Activated naive CD8-positive, alpha-beta T cell treated with anti-CD3 and anti-CD28 coated beads for 36 hours (primary cell): Measurements from ENCODE around the gene TOR3A. TPM values are rescaled to one million over a fixed set of nuclear protein-coding genes. Genes with fewer than 3 reads are reported as not detected.
"Not testable (repeated sequence)": the region's sequence is repeated elsewhere in the genome, so short reads cannot be mapped to it uniquely, and the experiment has no call there.

ENCODE experiments used
- DNase-seq: peaks from one replicate; pipeline ENCODE4 v3.0.0; 2021
- H3K27ac Mint-ChIP-seq: one replicate; pipeline ENCODE4 v1.8.0; 2022; ENCODE audit warnings: mild to moderate bottlenecking, moderate library complexity, mixed read lengths
- H3K27me3 Mint-ChIP-seq: one replicate; pipeline ENCODE4 v1.8.0; 2022; ENCODE audit warnings: mild to moderate bottlenecking, mixed read lengths
- H3K36me3 Mint-ChIP-seq: one replicate; pipeline ENCODE4 v1.8.0; 2021; ENCODE audit warnings: mild to moderate bottlenecking, mixed read lengths
- H3K4me1 Mint-ChIP-seq: one replicate; pipeline ENCODE4 v1.8.0; 2021; ENCODE audit warnings: mixed read lengths
- H3K4me3 Mint-ChIP-seq: one replicate; pipeline ENCODE4 v1.8.0; 2022; ENCODE audit warnings: mild to moderate bottlenecking, moderate library complexity, mixed read lengths
- H3K9me3 Mint-ChIP-seq: one replicate; pipeline ENCODE4 v1.8.0; 2022; ENCODE audit warnings: mixed read lengths
- total RNA-seq, 2 experiments: library from RNA; stranded (reverse); gene quantifications; one replicate each; pipeline ENCODE4 v1.2.3, GENCODE V29; 2021

TOR3A gene, protein sequence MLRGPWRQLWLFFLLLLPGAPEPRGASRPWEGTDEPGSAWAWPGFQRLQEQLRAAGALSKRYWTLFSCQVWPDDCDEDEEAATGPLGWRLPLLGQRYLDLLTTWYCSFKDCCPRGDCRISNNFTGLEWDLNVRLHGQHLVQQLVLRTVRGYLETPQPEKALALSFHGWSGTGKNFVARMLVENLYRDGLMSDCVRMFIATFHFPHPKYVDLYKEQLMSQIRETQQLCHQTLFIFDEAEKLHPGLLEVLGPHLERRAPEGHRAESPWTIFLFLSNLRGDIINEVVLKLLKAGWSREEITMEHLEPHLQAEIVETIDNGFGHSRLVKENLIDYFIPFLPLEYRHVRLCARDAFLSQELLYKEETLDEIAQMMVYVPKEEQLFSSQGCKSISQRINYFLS
- total RNA-seq: 10 to 100 TPM; 40.1 to 41.1 TPM

DNA sequence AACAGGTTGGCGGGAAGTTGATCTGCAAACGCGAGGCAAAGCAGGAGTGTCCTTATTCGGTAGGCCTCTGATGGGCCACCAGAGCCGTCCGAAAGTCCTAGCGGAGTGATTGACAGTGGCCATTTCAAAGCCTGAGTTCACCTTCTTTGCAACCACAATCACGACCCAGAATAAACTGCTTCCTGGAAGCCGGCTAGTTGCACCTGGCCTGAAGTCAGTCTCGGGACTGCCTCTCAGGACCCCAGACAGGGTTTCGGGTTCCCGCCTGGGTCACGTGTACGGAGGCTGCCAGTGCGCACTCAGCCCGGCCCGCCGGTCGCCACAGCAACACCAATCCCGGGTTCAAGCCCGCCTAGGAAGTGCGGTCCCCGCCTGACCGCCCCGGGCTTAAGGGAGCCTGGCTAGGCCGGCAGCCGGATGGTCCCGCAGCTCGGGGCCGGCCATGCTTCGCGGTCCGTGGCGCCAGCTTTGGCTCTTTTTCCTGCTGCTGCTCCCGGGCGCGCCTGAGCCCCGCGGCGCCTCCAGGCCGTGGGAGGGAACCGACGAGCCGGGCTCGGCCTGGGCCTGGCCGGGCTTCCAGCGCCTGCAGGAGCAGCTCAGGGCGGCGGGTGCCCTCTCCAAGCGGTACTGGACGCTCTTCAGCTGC lies at the start of gene TOR3A:
TOR3A (plus strand) TSS at position 384 of the 646 bp plus-strand sequence; CDS start at position 443, 59 bp downstream.
- H3K36me3 Mint-ChIP-seq: peaks cover 6% of the 10 kb centered on the region

DNA sequence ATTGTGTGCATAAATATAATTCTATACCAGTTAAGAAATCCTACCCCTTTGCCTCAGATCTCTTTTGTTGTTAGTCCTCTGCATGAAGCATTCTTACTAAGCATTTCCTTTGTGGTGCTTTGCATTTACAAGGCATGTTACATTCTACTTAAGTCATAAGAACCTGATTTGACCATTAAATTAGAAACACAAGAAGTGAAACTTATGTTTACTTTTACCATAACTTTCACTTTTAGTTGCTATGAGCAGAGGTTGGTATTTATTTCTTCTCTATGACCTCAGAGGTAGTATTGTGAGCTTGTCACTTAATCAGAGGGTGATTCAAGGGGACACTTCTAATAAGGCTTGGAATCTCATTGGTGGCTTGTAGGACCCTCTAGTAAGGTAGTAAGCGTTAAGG lies 47.1 kb upstream of the TOR3A start:
- Mint-ChIP-seq H3K4me3 (no peak overlapping the region), H3K27me3 (no peaks in the 10 kb centered on the region), H3K36me3 (peaks cover 2% of the 10 kb centered on the region), H3K27ac (peak overlapping the region; percentile 68), H3K4me1 (peaks cover 80% of the 10 kb centered on the region), H3K9me3 (no peaks in the 10 kb centered on the region)
- no peak for DNase-seq

More for the DNA sequence above, at the start of gene TOR3A:
- peaks cover 4% of the 10 kb centered on the region for H3K27me3 Mint-ChIP-seq
- H3K4me1 Mint-ChIP-seq: peaks cover 18% of the 10 kb centered on the region
- H3K4me3 Mint-ChIP-seq: peak within 1 kb of the TSS; percentile 97
- DNase-seq: peak; percentile 89
- peak within 1 kb of the TSS; percentile 96 for H3K27ac Mint-ChIP-seq
- no peaks in the 10 kb centered on the region for H3K9me3 Mint-ChIP-seq

DNA sequence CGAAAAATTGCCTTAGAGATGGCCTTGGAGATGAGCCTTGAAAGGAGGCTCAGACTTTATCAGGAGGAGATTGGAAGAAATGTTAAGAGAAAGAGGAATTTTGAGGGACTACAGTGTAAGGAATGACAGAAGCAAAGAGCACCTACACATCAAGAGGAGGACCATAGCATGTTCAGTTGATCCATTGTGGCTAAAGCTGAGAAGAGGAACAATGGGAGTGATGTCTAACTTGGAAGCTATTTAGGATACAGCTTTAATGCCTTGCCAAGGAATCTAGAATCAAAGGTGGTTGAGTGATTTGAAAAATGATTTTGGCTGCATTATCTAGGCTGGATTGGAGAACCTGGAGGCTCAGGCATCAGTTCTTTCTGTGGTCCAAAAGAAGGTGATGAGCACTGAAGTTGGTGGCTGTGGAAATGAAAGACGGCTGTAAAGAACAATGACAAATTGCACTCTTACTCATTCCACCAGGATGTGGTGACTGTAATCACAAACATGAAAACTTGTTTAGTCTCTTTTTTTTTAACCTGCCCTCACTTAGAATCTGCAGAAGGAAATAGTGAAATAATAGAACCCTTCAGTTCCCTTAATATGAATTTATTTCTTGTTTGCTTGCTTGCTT lies 44.9 kb upstream of the TOR3A start:
- Mint-ChIP-seq H3K27ac (peak overlapping the region; percentile 7), H3K9me3 (no peaks in the 10 kb centered on the region), H3K27me3 (no peaks in the 10 kb centered on the region), H3K36me3 (peaks cover 2% of the 10 kb centered on the region), H3K4me3 (peak overlapping the region; percentile 15), H3K4me1 (peaks cover 58% of the 10 kb centered on the region)
- DNase-seq: peak; percentile 16

DNA sequence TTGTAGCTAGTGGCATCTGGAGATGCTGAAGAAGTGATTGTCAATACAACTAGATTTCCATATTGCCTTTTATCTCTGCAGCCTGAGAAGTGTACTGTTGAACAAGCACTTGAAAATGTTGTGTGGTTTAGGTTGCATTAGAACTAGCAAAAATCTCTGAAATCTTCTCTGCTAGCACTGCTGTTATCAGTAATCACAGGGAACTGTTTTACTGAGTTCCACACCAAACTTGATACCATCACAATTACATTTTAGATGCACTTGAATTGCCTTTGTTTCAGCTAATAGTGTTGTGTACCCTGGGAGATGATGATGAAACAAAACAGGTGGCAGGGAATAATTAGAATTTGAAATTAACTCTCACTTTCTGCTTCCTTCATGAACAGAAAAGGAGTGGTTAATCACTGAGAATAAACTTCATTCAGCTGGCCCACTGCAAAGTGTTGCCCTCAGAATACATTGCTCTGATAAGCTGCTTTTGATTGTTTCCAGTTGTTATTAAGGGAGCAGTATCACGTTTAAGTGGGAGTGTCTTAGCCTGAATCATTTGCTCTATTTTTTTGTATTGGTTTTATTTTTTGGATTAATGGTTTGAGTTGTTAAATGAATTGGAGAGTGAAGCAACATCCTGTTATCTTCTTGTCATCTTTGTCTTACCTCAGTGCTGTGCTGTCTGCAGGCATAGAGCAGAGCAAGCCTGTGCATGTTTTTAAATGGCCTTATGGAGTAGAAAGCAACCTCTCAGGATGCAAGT lies 43.2 kb upstream of the TOR3A start:
- Mint-ChIP-seq H3K27ac (peak overlapping the region; percentile 49), H3K9me3 (no peaks in the 10 kb centered on the region), H3K4me3 (no peak overlapping the region), H3K36me3 (peaks cover 5% of the 10 kb centered on the region), H3K27me3 (no peaks in the 10 kb centered on the region), H3K4me1 (peaks cover 48% of the 10 kb centered on the region)
- no peak for DNase-seq

DNA sequence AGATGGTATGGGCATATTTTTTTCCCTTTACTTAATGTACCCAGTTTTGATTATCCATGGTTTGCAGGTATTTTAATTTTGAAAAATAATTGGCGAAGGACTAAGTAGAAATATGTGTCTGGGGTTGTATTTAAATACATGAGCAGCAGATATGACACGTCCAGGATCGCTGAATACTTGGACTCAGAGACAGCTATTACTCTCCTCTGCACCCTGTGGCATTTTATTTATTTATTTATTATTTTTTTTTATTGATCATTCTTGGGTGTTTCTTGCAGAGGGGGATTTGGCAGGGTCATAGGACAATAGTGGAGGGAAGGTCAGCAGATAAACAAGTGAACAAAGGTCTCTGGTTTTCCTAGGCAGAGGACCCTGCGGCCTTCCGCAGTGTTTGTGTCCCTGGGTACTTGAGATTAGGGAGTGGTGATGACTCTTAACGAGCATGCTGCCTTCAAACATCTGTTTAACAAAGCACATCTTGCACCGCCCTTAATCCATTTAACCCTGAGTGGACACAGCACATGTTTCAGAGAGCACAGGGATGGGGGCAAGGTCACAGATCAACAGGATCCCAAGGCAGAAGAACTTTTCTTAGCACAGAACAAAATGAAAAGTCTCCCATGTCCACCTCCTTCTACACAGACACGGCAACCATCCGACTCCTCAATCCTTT lies 42.2 kb upstream of the TOR3A start:
- H3K36me3 Mint-ChIP-seq, H3K4me3 Mint-ChIP-seq, DNase-seq, H3K9me3 Mint-ChIP-seq, H3K27ac Mint-ChIP-seq, H3K27me3 Mint-ChIP-seq: not testable (repeated sequence)
- H3K4me1 Mint-ChIP-seq: peaks cover 39% of the 10 kb centered on the region

DNA sequence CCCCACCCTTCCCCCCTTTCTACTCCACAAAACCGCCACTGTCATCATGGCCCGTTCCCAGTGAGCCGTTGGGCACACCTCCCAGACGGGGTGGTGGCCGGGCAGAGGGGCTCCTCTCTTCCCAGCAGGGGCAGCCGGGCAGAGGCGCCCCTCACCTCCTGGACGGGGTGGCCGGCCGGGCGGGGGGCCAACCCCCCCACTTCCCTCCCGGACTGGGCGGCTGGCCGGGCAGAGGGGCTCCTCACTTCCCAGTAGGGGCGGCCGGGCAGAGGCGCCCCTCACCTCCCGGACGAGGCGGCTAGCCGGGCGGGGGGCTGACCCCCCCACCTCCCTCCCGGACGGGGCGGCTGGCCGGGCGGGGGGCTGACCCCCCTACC lies 41.7 kb upstream of the TOR3A start:
- Mint-ChIP-seq H3K36me3 (peaks cover 11% of the 10 kb centered on the region), H3K4me1 (peaks cover 34% of the 10 kb centered on the region)
- not testable (repeated sequence) for DNase-seq, H3K9me3 Mint-ChIP-seq, H3K27ac Mint-ChIP-seq, H3K27me3 Mint-ChIP-seq, H3K4me3 Mint-ChIP-seq

DNA sequence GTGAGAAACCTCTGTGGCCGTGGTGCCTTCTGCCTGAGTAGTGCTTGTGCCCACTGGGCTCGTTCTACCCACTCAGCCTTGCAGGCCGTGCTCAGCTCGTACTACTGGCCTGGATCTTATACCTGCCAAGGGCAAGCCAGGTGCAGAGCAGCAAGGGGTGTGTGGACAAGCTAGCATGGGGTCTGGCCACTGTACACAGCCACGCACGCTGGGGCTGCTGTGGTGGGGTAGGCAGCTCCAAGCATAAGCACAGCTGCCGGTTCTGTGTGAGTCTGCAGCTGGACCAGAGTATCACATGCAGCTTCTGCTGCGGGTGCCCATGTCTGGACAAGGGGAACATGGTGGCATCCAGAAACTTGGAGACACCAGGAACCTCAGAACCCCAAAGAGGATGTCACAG lies 39.8 kb upstream of the TOR3A start:
- Mint-ChIP-seq H3K9me3 (no peaks in the 10 kb centered on the region), H3K27ac (no peak overlapping the region), H3K36me3 (peaks cover 13% of the 10 kb centered on the region), H3K4me3 (no peak overlapping the region), H3K27me3 (no peaks in the 10 kb centered on the region), H3K4me1 (peaks cover 22% of the 10 kb centered on the region)
- DNase-seq: no peak

DNA sequence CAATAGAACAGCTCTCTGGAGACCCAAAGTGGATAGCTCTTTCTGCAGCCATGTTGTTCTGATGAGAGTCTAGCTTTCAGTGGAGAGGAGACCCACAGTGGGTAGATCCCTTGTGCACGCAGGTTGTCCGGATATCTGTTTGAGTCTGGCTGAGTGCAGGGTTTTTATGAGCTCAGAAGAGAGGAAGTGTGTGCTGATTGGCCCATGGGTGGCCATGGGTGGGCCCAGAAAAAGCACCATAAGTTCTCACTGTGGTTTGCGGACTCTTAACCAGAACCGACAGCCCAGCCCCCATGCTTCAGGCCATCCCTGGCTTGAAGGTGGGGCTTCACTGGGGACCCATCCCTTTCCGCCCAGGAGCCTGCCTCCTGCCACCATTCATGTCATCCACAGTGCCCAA lies 39.2 kb upstream of the TOR3A start:
- Mint-ChIP-seq H3K27ac (no peak overlapping the region), H3K36me3 (peaks cover 13% of the 10 kb centered on the region), H3K4me3 (no peak overlapping the region), H3K4me1 (peaks cover 19% of the 10 kb centered on the region), H3K9me3 (no peaks in the 10 kb centered on the region), H3K27me3 (no peaks in the 10 kb centered on the region)
- DNase-seq: no peak

DNA sequence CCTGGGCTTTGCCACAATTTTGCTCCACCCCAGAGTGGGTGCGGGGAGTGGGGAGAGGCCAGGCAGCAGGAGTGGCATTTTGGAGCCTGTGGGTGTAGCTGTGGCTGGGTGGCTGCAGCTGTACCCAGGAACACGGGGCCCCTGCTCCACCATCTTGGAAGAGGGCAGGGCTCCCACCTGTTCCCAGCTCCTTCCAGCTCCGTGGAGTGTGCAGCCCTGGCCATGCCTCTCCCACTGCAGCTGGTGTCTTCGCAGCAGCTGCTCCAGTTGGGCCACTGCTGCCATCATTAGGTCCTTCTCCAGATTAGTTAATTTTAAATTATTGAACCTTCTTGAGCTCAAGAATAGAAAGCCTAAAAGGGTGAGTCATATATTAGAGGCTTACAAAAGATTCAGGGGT lies 38.6 kb upstream of the TOR3A start:
- H3K27me3 Mint-ChIP-seq: no peaks in the 10 kb centered on the region
- H3K4me1 Mint-ChIP-seq: peaks cover 17% of the 10 kb centered on the region
- no peak overlapping the region for H3K27ac Mint-ChIP-seq
- H3K36me3 Mint-ChIP-seq: peaks cover 16% of the 10 kb centered on the region
- H3K9me3 Mint-ChIP-seq: no peaks in the 10 kb centered on the region
- H3K4me3 Mint-ChIP-seq: no peak overlapping the region
- DNase-seq: no peak

DNA sequence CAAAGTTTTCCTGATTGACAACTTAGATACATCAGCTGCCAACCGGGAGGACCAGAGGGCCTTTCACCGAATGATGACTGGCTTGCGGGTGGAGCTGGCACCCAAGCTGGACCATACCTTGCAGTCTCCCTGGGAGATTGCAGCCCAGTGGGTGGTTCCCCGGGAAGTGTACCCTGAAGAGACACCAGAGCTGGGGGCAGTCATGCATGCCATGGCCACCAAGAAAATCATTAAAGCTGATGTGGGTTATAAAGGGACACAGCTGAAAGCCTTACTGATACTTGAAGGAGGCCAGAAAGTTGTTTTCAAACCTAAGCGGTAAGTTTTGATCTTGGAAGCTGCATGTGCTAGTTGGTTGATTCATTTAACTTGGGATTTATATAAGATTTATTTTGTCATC lies 38.0 kb upstream of the TOR3A start:
- Mint-ChIP-seq H3K4me1 (peaks cover 12% of the 10 kb centered on the region), H3K4me3 (no peak overlapping the region), H3K36me3 (peaks cover 17% of the 10 kb centered on the region), H3K9me3 (no peaks in the 10 kb centered on the region), H3K27me3 (no peaks in the 10 kb centered on the region), H3K27ac (no peak overlapping the region)
- DNase-seq: no peak

DNA sequence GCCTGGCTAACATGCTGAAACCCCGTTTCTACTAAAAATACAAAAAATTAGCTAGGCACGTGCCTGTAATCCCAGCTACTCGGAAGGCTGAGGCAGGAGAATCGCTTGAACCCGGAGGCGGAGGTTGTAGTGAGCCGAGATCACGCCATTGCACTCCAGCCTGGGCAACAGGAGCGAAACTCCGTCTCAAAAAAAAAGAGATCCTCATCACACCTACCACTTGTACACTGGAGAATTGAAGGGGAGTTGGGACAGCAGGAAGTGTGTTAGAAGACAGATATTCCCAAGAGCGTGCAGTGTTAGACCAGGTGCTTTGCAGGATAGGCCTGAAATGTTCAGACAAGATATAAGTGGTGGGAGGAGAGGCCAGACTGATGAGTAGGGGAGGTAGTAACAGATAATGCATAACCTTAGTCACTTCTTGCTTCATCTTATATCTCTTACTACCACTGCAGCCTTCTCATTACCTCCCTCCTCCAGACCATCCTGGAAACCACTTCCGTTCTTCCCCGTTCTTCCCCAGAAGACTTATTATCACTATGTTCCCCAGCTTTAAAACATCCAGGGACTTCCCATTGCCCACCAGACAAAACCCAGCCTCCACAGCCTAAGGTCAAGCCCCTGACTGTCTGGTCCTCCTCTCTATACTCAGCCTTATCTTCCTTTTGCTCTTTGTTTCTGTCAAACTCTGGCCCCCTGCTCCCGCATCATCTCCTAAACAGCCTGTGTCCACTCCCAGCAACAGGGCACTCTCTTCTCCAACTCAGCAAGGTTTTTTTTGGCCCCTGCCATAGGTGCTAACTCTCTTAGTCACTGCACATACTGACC lies 34.8 kb upstream of the TOR3A start:
- no peak for DNase-seq
- no peak overlapping the region for H3K27ac Mint-ChIP-seq
- H3K9me3 Mint-ChIP-seq: no peaks in the 10 kb centered on the region
- no peaks in the 10 kb centered on the region for H3K27me3 Mint-ChIP-seq
- H3K4me3 Mint-ChIP-seq: no peak overlapping the region
- H3K4me1 Mint-ChIP-seq: peaks cover 6% of the 10 kb centered on the region
- H3K36me3 Mint-ChIP-seq: peaks cover 17% of the 10 kb centered on the region

DNA sequence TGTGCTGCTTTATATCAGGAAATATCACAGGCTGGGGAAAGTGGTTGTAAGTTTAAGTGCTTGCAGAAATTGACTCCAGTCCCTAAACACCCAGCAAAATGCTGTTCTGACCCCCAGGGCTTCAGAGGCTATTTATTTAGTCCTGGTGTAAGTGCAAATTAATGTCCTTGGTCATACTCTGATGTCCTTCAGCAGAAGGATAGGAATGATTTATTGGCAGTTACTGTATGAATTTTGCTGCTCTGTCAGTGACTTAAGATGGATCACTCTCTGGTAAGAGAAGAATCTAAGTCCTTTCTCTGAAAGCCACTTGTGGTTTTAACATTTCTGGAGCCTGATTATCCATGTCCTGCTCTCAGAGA lies 34.3 kb upstream of the TOR3A start:
- no peak overlapping the region for H3K27ac Mint-ChIP-seq
- H3K4me3 Mint-ChIP-seq: no peak overlapping the region
- H3K36me3 Mint-ChIP-seq: peaks cover 17% of the 10 kb centered on the region
- no peaks in the 10 kb centered on the region for H3K27me3 Mint-ChIP-seq
- DNase-seq: no peak
- H3K9me3 Mint-ChIP-seq: no peaks in the 10 kb centered on the region
- peaks cover 6% of the 10 kb centered on the region for H3K4me1 Mint-ChIP-seq

DNA sequence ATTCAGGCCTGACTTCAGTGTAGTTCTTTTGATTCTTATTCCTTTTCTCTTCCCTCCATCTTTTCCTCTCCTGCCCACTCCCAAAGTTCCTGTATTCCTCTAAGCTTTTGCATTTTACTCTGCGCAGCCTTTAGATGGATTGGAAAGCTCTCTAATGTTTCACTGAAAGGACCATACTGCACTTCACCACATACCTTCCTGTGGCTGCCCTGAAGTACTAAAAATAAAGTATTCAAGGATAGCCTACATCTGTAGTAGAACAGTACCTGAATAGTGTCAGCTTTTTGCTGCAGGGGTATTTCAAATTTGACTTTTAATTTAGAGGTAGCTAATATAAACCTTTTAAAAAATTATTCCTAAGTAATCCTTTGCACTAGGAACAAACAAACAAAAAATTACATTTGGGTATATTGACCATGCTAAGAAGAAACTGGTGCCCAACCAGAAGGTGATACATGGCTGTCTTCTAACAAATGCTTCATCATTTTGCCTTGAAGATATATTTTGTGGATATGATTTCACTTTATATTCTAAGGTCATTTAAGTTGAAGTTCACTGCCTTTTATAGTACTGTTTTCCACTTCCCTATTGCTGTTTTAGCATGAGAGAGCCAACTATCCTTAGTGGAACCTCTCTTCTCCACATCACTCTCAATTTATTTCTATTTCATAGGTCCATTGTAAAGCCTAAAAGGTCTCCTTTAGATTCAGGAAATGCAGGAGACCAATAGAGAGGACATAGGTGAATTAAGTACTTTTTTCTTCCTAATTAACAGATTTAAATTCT lies 33.3 kb upstream of the TOR3A start:
- no peak for DNase-seq
- Mint-ChIP-seq H3K27me3 (no peaks in the 10 kb centered on the region), H3K27ac (no peak overlapping the region), H3K9me3 (no peaks in the 10 kb centered on the region), H3K36me3 (peaks cover 15% of the 10 kb centered on the region), H3K4me3 (no peak overlapping the region), H3K4me1 (peaks cover 6% of the 10 kb centered on the region)
